ENCODE measurements around the gene UBE2J2. TPM values are rescaled to one million over a fixed set of nuclear protein-coding genes. Genes with fewer than 3 reads are reported as not detected.

UBE2J2 gene
- polyA plus RNA-seq, 1 of the 3 experiments (the other 2 are of a cell fraction), result 47.5 TPM

DNA sequence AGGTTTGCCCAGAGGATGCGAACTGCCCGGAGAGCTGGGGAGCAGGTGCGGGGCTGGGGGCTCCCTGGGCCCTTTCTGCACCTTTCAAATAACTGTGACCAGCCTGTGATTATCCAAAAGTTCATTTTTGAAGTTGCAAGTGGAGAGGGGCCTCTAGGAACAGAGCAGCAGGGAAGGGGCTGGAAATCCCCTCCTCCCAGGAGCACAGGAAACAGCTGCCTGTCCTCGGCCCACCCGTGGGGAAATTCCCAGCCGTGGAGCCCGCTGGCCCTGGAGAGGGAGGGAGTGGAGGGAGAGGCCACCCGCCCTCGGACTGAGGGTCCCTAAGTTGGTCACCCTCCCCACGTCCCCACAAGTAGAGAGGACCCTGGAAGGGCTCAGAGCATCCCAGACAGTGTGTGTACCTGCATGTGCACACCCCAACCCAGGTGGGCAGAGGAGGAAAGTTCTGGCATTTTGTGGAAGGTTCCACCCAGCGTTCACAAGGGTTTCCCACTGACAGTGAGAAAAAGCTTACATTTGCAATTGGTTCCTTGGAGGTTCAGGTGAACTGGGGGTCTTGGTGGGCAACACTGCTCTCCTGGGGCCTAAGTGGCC, 58.5 kb downstream of the UBE2J2 start:
- 93% methylated on average over 3 of the region's 11 CpGs for WGBS (ENCODE audit: low lambda C conversion rate)
- Histone ChIP-seq H3K9ac (no peak overlapping the region), H4K20me1 (ENCODE audit: insufficient read depth) (no peaks in the 10 kb centered on the region), H3K4me2 (no peak overlapping the region), H3F3A (replicated peaks; ENCODE audit: insufficient read depth) (no peaks in the 10 kb centered on the region), H3K9me3 (no peaks in the 10 kb centered on the region), H3K36me3 (replicated peaks in 1 of 2; ENCODE audit: control insufficient read depth in 1 of 2, insufficient read depth in 2 of 2, low read length in 1 of 2) (peaks cover 0 to 28% of the 10 kb centered on the region in 2 experiments), H3K4me3 (ENCODE audit: low read depth in 2 of 2, low read length in 1 of 2) (no peak overlapping the region), H2AFZ (ENCODE audit: low read depth) (no peak overlapping the region), H3K27ac (ENCODE audit: low read depth in 2 of 2, low read length in 1 of 2) (no peak overlapping the region), H3K79me2 (ENCODE audit: insufficient read depth) (no peaks in the 10 kb centered on the region), H3K9me2 (no peaks in the 10 kb centered on the region), H3K27me3 (ENCODE audit: insufficient read depth) (no peaks in the 10 kb centered on the region), H3K4me1 (ENCODE audit: control insufficient read depth in 1 of 2, insufficient read depth in 2 of 2, low read depth in 1 of 2, low read length in 1 of 2) (no peaks in the 10 kb centered on the region)
- CTCF ChIA-PET, result interaction anchor here (0.7 to 1.1 kb wide), 3 partner anchors 16 to 176 kb away, joined by 3 read pairs; no protein-coding TSS in a partner anchor
- DNase-seq, result no peak
- TF ChIP-seq, protein P1, sequence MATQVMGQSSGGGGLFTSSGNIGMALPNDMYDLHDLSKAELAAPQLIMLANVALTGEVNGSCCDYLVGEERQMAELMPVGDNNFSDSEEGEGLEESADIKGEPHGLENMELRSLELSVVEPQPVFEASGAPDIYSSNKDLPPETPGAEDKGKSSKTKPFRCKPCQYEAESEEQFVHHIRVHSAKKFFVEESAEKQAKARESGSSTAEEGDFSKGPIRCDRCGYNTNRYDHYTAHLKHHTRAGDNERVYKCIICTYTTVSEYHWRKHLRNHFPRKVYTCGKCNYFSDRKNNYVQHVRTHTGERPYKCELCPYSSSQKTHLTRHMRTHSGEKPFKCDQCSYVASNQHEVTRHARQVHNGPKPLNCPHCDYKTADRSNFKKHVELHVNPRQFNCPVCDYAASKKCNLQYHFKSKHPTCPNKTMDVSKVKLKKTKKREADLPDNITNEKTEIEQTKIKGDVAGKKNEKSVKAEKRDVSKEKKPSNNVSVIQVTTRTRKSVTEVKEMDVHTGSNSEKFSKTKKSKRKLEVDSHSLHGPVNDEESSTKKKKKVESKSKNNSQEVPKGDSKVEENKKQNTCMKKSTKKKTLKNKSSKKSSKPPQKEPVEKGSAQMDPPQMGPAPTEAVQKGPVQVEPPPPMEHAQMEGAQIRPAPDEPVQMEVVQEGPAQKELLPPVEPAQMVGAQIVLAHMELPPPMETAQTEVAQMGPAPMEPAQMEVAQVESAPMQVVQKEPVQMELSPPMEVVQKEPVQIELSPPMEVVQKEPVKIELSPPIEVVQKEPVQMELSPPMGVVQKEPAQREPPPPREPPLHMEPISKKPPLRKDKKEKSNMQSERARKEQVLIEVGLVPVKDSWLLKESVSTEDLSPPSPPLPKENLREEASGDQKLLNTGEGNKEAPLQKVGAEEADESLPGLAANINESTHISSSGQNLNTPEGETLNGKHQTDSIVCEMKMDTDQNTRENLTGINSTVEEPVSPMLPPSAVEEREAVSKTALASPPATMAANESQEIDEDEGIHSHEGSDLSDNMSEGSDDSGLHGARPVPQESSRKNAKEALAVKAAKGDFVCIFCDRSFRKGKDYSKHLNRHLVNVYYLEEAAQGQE (IDR thresholded peaks at IDR 0.05; ENCODE audit: low read depth, low read length), result no peak
- TF ChIP-seq RXRA (IDR thresholded peaks at IDR 0.05; ENCODE audit: borderline replicate concordance, low read depth), result no peak
- POLR2A ChIA-PET, result interaction anchor here (0.6 kb wide), 1 partner anchor 159 kb away, joined by 3 read pairs; no protein-coding TSS in a partner anchor

DNA sequence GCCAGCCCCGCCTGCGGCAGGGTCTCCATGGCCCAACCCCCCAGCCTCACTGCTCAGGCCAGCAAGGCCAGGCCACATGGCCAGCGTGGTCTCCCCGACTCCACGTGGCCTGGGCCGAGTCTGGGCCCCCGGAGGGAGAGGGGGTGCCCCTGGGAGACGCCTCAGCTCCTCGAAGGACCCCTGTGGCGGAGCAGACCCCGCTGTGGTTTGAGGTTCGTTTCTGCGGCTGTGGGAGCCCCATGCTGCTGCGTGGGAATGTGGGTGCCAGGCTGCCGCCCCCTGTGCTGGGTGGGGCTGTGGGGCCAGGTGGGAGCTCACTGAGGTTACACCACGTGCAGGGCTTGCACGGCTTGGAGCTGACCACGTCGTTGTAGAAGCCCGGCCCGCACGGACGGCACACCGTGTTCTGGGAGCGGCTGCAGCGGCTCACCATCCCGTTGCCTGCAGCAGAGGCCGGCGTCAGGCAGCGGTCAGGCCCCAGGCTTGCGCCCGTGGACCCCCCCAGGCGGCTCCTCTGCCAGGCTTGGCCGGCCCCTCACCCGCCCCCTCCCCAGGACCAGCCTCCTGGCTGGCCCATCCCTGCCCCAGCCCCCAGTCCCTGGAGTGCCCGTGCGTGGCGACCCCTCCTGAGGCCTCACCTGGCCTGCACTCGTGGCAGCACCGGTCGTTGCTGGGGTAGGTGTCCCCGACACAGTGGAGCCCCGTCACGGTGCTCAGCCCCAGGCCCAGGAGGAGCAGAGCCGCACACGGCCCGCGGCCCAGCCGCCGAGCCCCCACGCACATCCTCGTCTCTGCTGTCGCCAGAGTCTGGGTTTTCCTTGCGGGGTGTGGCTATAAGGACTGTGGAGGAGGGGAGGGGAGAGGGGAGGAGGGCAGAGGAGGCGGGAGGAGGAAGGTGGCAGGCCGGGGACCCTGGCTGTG, 60.0 kb downstream of the UBE2J2 start, which contains the start of gene TNFRSF4:
Gene TNFRSF4 (minus strand): TSS at position 809 of the 921 bp plus-strand sequence. CDS start 26 bp downstream, at position 783.
- Histone ChIP-seq H3K79me2 (ENCODE audit: insufficient read depth) (no peaks in the 10 kb centered on the region), H2AFZ (ENCODE audit: low read depth) (no peak within 1 kb of the TSS), H3K4me2 (no peak within 1 kb of the TSS), H3K9me2 (no peaks in the 10 kb centered on the region), H3K9ac (no peak within 1 kb of the TSS), H3K9me3 (no peaks in the 10 kb centered on the region), H3K27ac (ENCODE audit: low read depth in 2 of 2, low read length in 1 of 2) (no peak within 1 kb of the TSS), H3K36me3 (replicated peaks in 1 of 2; ENCODE audit: control insufficient read depth in 1 of 2, insufficient read depth in 2 of 2, low read length in 1 of 2) (peaks cover 0 to 20% of the 10 kb centered on the region in 2 experiments), H3K4me3 (ENCODE audit: low read depth in 2 of 2, low read length in 1 of 2) (no peak within 1 kb of the TSS), H3K4me1 (ENCODE audit: control insufficient read depth in 1 of 2, insufficient read depth in 2 of 2, low read depth in 1 of 2, low read length in 1 of 2) (peaks cover 0 to under 1% of the 10 kb centered on the region in 2 experiments; a peak in 1 of 4 replicates), H3K27me3 (ENCODE audit: insufficient read depth) (no peaks in the 10 kb centered on the region), H3F3A (replicated peaks; ENCODE audit: insufficient read depth) (no peaks in the 10 kb centered on the region), H4K20me1 (ENCODE audit: insufficient read depth) (no peaks in the 10 kb centered on the region)
- WGBS (ENCODE audit: low lambda C conversion rate), result 84% methylated on average over 5 of the region's 56 CpGs
- ChIA-PET CTCF (no interaction called here), POLR2A (interaction anchor here (0.5 to 0.8 kb wide), 2 partner anchors 10 to 27 kb away, joined by 3 to 4 read pairs; no protein-coding TSS in a partner anchor)
- no peak for DNase-seq
- TF ChIP-seq TEAD4 (IDR thresholded peaks at IDR 0.05; ENCODE audit: borderline replicate concordance, insufficient read depth) (no peak), GATA2 (CRISPR knock-in tag; IDR thresholded peaks at IDR 0.05) (no peak), TCF12 (IDR thresholded peaks at IDR 0.05) (no peak), NFIC (IDR thresholded peaks at IDR 0.05; ENCODE audit: borderline replicate concordance) (no peak), EZH2phosphoT487 (IDR thresholded peaks at IDR 0.05; ENCODE audit: borderline replicate concordance, low read depth) (no peak), RFX5 (IDR thresholded peaks at IDR 0.05; ENCODE audit: low read length) (no peak), FOXJ3 (CRISPR knock-in tag; IDR thresholded peaks at IDR 0.05) (no peak), CHD2 (IDR thresholded peaks at IDR 0.05; ENCODE audit: low read length, partially characterized antibody) (no peak), RXRA (IDR thresholded peaks at IDR 0.05; ENCODE audit: borderline replicate concordance, low read depth) (no peak), POLR2AphosphoS5 (IDR thresholded peaks at IDR 0.05; ENCODE audit: low read depth, low read length) (no peak)
- TF ChIP-seq, protein P2, sequence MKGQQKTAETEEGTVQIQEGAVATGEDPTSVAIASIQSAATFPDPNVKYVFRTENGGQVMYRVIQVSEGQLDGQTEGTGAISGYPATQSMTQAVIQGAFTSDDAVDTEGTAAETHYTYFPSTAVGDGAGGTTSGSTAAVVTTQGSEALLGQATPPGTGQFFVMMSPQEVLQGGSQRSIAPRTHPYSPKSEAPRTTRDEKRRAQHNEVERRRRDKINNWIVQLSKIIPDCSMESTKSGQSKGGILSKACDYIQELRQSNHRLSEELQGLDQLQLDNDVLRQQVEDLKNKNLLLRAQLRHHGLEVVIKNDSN (IDR thresholded peaks at IDR 0.05; ENCODE audit: borderline replicate concordance, low read depth), result no peak
- TF ChIP-seq, protein P1 (IDR thresholded peaks at IDR 0.05; ENCODE audit: low read depth, low read length), result no peak
- TF ChIP-seq, protein P3, sequence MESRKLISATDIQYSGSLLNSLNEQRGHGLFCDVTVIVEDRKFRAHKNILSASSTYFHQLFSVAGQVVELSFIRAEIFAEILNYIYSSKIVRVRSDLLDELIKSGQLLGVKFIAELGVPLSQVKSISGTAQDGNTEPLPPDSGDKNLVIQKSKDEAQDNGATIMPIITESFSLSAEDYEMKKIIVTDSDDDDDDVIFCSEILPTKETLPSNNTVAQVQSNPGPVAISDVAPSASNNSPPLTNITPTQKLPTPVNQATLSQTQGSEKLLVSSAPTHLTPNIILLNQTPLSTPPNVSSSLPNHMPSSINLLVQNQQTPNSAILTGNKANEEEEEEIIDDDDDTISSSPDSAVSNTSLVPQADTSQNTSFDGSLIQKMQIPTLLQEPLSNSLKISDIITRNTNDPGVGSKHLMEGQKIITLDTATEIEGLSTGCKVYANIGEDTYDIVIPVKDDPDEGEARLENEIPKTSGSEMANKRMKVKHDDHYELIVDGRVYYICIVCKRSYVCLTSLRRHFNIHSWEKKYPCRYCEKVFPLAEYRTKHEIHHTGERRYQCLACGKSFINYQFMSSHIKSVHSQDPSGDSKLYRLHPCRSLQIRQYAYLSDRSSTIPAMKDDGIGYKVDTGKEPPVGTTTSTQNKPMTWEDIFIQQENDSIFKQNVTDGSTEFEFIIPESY (IDR thresholded peaks at IDR 0.05; ENCODE audit: borderline replicate concordance, low read depth), result no peak

Data from SK-N-SH (cell line).